GM08714 (cell line): ENCODE data around the gene GPR84.
"Not testable (repeated sequence)": the region's sequence is repeated elsewhere in the genome, so short reads cannot be mapped to it uniquely, and the experiment has no call there.

ENCODE experiments used
- H3K4me3 ChIP-seq: fragments of 200-500 bp; sonication (Bioruptor generic); 2 replicates; pipeline ENCODE4 v1.5.1; 2014; ENCODE audit warnings: mild to moderate bottlenecking, low read length, inconsistent platforms
- ZNF274 ChIP-seq: IDR thresholded peaks from 2 replicates; pipeline ENCODE4 v1.6.1; 2012; ENCODE audit warnings: mild to moderate bottlenecking, low read depth, low read length

The GPR84 gene

GRCh38 chr12:54358945-54359761 is 5.1 kb downstream of the GPR84 start:
- H3K4me3 ChIP-seq, result peak overlapping the region; percentile 75
- no peak for TF ChIP-seq ZNF274

DNA sequence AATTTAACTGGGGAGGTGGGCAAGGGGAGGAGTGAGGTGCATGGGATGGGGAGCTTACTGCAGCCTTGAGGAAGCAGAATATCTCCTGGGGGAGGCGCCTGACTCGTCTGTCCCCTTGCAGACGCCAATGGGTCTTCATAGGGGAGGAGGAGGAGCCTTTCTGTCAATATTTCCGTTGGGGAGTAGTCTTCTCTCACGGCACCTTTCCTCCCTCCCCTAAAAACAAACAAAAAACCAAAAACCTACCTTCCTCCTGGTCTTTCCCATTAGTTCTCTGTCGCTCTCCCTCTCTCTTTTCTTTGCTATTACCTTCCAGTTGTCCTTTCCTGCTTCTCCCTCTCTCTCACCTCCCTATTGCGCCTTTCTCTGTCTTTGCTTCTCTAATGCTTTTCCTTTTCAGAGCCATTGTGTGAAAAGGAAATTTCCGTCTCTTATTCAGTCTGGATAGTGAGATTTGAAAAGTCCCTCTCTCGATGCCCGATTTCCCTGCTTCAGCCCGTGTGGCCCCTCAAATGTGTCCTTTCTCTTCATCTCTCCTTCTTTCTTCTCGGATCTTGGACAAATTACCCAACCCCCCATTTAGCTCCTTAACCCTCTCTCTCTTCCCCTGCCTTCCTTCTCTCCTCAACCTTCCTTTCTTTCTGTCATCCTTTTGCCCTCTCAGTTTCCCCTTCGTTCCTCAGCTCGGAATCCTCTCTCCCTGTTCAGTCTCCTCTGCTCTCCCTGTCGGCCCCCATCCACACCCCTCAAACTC is 5.9 kb downstream of the GPR84 start:
- TF ChIP-seq ZNF274, result no peak
- H3K4me3 ChIP-seq, result peak overlapping the region; percentile 75

DNA sequence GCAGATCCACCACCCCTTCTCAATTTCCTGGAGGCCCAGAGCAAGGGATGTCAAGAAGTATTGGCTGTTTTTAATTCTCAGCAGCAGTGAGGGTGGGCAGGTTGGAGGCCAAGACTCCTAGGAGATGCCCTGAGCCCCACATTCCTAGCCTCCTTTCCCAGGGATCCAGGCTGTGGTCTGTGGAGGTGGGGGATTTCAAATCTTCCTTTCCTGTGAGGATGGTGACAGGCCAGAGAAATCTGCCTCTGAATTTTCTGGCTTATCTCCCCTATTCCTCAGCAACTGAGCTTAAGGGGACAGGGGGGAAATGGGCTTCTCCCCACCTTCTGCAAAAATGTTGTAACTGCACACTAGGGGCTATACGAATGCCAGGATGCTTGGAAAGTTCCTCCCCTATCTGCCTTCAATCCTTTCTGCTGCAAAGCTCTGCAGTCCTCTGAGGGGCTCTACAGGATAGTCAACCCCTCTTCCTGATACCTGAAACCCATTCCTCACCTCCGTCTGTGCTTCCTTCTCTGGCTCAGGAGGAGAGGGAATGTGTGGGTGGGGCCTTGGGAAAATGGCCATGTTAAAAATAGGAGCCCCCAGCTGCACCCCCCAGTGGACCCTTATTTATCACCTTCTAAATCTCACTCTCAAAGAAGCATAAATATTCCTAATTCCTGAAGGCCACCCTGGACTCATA is 6.6 kb downstream of the GPR84 start:
- H3K4me3 ChIP-seq, result no peak overlapping the region; the same call in 1 of the 2 replicates

GRCh38 chr12:54356951-54357356 is 7.3 kb downstream of the GPR84 start:
- no peak for TF ChIP-seq ZNF274
- H3K4me3 ChIP-seq, result no peak overlapping the region

More for the DNA sequence above, 6.6 kb downstream of the GPR84 start:
- no peak for TF ChIP-seq ZNF274

DNA sequence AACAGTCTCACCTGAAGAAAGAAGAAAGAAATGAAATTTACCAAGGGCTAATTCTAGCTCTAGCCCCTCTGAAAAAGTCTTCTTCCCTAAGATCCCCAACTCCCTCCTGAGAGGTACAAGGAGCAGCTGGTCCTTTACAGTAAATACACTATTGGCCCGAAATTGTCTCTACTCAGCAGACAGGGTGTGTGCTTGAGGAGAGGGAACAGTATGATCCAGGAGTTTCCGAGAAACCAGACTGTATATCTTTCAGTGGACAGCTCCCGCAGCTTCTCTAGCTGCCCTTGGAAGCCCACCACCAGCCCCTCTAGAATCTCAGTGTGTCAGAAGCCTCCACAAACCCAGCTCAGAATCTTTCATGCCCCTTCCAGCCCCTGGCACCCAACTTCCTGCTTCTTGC is 8.1 kb downstream of the GPR84 start:
- TF ChIP-seq ZNF274, result no peak
- H3K4me3 ChIP-seq, result no peak overlapping the region

GRCh38 chr12:54355104-54355815 is 9.0 kb downstream of the GPR84 start:
- no peak for TF ChIP-seq ZNF274

DNA sequence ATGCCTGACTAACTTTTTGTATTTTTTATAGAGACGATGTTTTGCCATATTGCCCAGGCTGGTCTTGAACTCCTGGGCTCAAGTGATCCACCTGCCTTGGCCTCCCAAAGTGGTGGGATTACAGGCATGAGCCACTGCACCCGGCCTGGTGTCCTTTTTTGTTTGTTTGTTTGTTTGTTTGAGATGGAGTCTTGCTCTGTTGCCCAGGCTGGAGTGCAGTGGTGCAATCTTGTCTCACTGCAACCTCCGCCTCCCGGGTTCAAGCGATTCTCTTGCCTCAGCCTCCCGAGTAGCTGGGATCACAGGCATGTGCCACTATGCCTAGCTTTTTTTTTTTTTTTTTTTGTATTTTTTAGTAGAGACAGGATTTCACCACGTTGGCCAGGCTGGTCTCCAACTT is 10.0 kb downstream of the GPR84 start:
- not testable (repeated sequence) for H3K4me3 ChIP-seq

More at GRCh38 chr12:54355104-54355815, 9.0 kb downstream of the GPR84 start:
- no peak overlapping the region for H3K4me3 ChIP-seq

- TF ChIP-seq ZNF274, result no peak
- H3K4me3 ChIP-seq, result no peak overlapping the region
These were observed 11.1 kb downstream of the GPR84 start for GRCh38 chr12:54352891-54353874.

- TF ChIP-seq ZNF274, result no peak
- no peak overlapping the region for H3K4me3 ChIP-seq
These were observed 12.2 kb downstream of the GPR84 start for GRCh38 chr12:54352022-54352531.

DNA sequence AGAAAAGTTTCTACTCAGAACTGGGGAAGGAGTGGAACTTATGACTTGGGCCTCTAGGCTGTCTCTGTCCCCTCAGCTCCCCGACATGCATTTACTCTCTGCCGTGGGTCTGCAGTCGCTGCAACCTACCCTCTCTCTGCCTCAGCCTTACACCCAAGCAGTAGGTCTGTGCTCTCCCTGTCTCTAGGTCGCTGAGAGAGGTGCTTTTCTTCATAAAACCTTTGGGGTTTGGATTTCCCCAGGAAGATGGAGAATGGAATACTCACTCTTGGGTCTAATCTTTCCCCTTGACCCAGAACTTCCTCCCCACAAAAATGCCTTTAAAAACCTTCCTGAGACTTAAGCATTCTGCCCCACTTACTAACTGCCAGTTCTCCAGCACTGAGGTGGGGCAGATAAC is 12.9 kb downstream of the GPR84 start:
- no peak overlapping the region for H3K4me3 ChIP-seq
- no peak for TF ChIP-seq ZNF274

- no peak overlapping the region for H3K4me3 ChIP-seq
- TF ChIP-seq ZNF274, result no peak
These were observed 13.5 kb downstream of the GPR84 start for GRCh38 chr12:54350743-54351142.

- H3K4me3 ChIP-seq, result no peak overlapping the region
- no peak for TF ChIP-seq ZNF274
These were observed 14.6 kb downstream of the GPR84 start for GRCh38 chr12:54349679-54350078.

- H3K4me3 ChIP-seq, result no peak overlapping the region
- no peak for TF ChIP-seq ZNF274
These were observed 15.2 kb downstream of the GPR84 start for GRCh38 chr12:54349036-54349435.
